Natural killer cell (primary cell): ENCODE measurements around the gene WDR18. TPM values are rescaled to one million over a fixed set of nuclear protein-coding genes. Genes with fewer than 3 reads are reported as not detected.

Experiments
- ATAC-seq, 3 donors: fragments of 150-1000 bp in 2 of 3; fragments of 200-7000 bp in 1 of 3; cut with Tn5 transposase; 1 replicate in 1 of 3; 2 replicates in 2 of 3; pipeline ENCODE4 v1.10.0; 2021; ENCODE audit warnings: mild to moderate bottlenecking in 2 of 3, moderate library complexity in 2 of 3
- DNase-seq, 2 donors: peaks; one replicate each; pipeline versions ENCODE4 v3.0.0 to v3.0.0-alpha.2; 2013 to 2021; ENCODE audit warnings: mixed read lengths in 1 of 2
- H3K27ac ChIP-seq: one replicate; pipeline ENCODE4 v1.5.1; 2013; ENCODE audit warnings: mild to moderate bottlenecking, low read length
- H3K27me3 ChIP-seq: one replicate; pipeline ENCODE4 v1.6.1; 2013; ENCODE audit warnings: low read length; ENCODE audit not compliant: control insufficient read depth, insufficient read depth
- H3K36me3 ChIP-seq: one replicate; pipeline ENCODE4 v1.6.1; 2013; ENCODE audit warnings: low read length; ENCODE audit not compliant: control insufficient read depth, insufficient read depth
- H3K4me1 ChIP-seq: one replicate; pipeline ENCODE4 v1.6.1; 2013; ENCODE audit warnings: low read length; ENCODE audit not compliant: control insufficient read depth, insufficient read depth
- H3K4me3 ChIP-seq: one replicate; pipeline ENCODE4 v1.5.1; 2013; ENCODE audit warnings: low read length
- H3K9me3 ChIP-seq: one replicate; pipeline ENCODE4 v1.6.1; 2013; ENCODE audit warnings: low read length; ENCODE audit not compliant: control insufficient read depth, insufficient read depth
- H3K27ac Mint-ChIP-seq, 2 donors: one replicate each; pipeline ENCODE4 v1.8.0; 2022; ENCODE audit warnings: mild to moderate bottlenecking in 2 of 2, mixed read lengths in 2 of 2, moderate library complexity in 1 of 2
- H3K27me3 Mint-ChIP-seq, 2 donors: one replicate each; pipeline ENCODE4 v1.8.0; 2022; ENCODE audit warnings: low read depth in 2 of 2, mixed read lengths in 2 of 2
- H3K36me3 Mint-ChIP-seq: one replicate; pipeline ENCODE4 v1.8.0; 2022; ENCODE audit warnings: mixed read lengths
- H3K4me1 Mint-ChIP-seq, 2 donors: one replicate each; pipeline ENCODE4 v1.8.0; 2022; ENCODE audit warnings: mixed read lengths in 2 of 2
- H3K4me3 Mint-ChIP-seq: one replicate; pipeline ENCODE4 v1.8.0; 2022; ENCODE audit warnings: mild to moderate bottlenecking, moderate library complexity, mixed read lengths
- H3K9me3 Mint-ChIP-seq, 2 donors: one replicate each; pipeline ENCODE4 v1.8.0; 2022; ENCODE audit warnings: mixed read lengths in 2 of 2
- CTCF ChIP-seq: fragments of 200-600 bp; IDR thresholded peaks from one replicate; pipeline ENCODE4 v1.8.0; 2022; ENCODE audit warnings: antibody characterized with exemption
- WGBS: methylation state at CpG from one replicate; pipeline ENCODE4 v1.1.7; 2013; ENCODE audit warnings: missing lambda C conversion rate; ENCODE audit not compliant: insufficient coverage; 5-methylcytosine and 5-hydroxymethylcytosine counted together
- intact Hi-C: fragments of 100-400 bp; cut with micrococcal nuclease; formaldehyde crosslinking; loops from one replicate; pipeline ENCODE4 v1.14.2; 2022
- total RNA-seq, 4 donors: library from RNA; stranded (reverse); fragments of 120-200 nt in 1 of 4; gene quantifications; one replicate each; pipeline versions ENCODE4 v1.2.3 to v1.2.4, GENCODE V29; 2013 to 2022

The WDR18 gene
- total RNA-seq, 3 donors from 2014 or later (not counting 1 experiment from before 2014, with no cell fraction given): 17.5 to 25.4 (median 22.7) TPM

- TF ChIP-seq CTCF: no peak
- ATAC-seq (no peak), DNase-seq (no peak)
- Mint-ChIP-seq H3K4me3 (no peak overlapping the region), H3K36me3 (no peaks in the 10 kb centered on the region), H3K9me3 (no peaks in the 10 kb centered on the region), H3K27ac (no peak overlapping the region), H3K4me1 (peaks cover 14 to 28% of the 10 kb centered on the region in 2 donors), H3K27me3 (no peaks in the 10 kb centered on the region)
- Histone ChIP-seq H3K27ac (no peak overlapping the region), H3K36me3 (peaks cover 38% of the 10 kb centered on the region), H3K9me3 (no peaks in the 10 kb centered on the region), H3K4me3 (no peak overlapping the region), H3K27me3 (no peaks in the 10 kb centered on the region), H3K4me1 (peaks cover 68% of the 10 kb centered on the region)
- intact Hi-C loops: loop anchor here (5.0 kb wide), 1 partner anchor 35 kb away; the partner anchor contains the start of gene ARHGAP45
- 90% methylated on average over 20 of the region's 20 CpGs for WGBS
Measured at GRCh38 chr19:1032264-1032867, 48.2 kb downstream of the WDR18 start.

GRCh38 chr19:1035998-1036621, 52.0 kb downstream of the WDR18 start:
- Mint-ChIP-seq H3K4me3 (peak overlapping the region; percentile 13), H3K9me3 (no peaks in the 10 kb centered on the region), H3K4me1 (peaks cover 38 to 48% of the 10 kb centered on the region in 2 donors), H3K27me3 (no peaks in the 10 kb centered on the region), H3K27ac (no peak overlapping the region), H3K36me3 (no peaks in the 10 kb centered on the region)
- DNase-seq: peak in 1 of 2 donors; percentile 56
- H3K36me3 ChIP-seq: peaks cover 43% of the 10 kb centered on the region
- intact Hi-C loops: no loop called here
- H3K27me3 ChIP-seq: no peaks in the 10 kb centered on the region
- 89% methylated on average over 29 of the region's 29 CpGs for WGBS
- H3K4me3 ChIP-seq: no peak overlapping the region
- no peaks in the 10 kb centered on the region for H3K9me3 ChIP-seq
- no peak overlapping the region for H3K27ac ChIP-seq
- no peak for ATAC-seq
- no peak for TF ChIP-seq CTCF
- peaks cover 67% of the 10 kb centered on the region for H3K4me1 ChIP-seq

GRCh38 chr19:1037621-1038064, 53.5 kb downstream of the WDR18 start:
- Mint-ChIP-seq H3K9me3 (no peaks in the 10 kb centered on the region), H3K27ac (peak overlapping the region; percentile 85 to 92), H3K4me1 (peaks cover 39 to 53% of the 10 kb centered on the region in 2 donors), H3K36me3 (no peaks in the 10 kb centered on the region), H3K4me3 (peak overlapping the region; percentile 67), H3K27me3 (no peaks in the 10 kb centered on the region)
- Histone ChIP-seq H3K4me1 (peaks cover 65% of the 10 kb centered on the region), H3K4me3 (no peak overlapping the region), H3K27me3 (no peaks in the 10 kb centered on the region), H3K27ac (peak overlapping the region; percentile 66), H3K36me3 (peaks cover 40% of the 10 kb centered on the region), H3K9me3 (no peaks in the 10 kb centered on the region)
- WGBS: 40% methylated on average over 22 of the region's 22 CpGs
- no peak for ATAC-seq
- intact Hi-C loops: no loop called here
- no peak for TF ChIP-seq CTCF
- DNase-seq: peak in 1 of 2 donors; percentile 40
